GM12872 (cell line): ENCODE measurements around the gene OR52L1.
A peak's percentile ranks its signal among the peaks of the same experiment; 100 is the strongest.

Experiments
- CTCF ChIP-seq: IDR thresholded peaks from 3 replicates; pipeline ENCODE4 v1.5.1; 2011; ENCODE audit warnings: low read depth, mild to moderate bottlenecking, low read length, moderate library complexity; ENCODE audit not compliant: insufficient read depth

Gene OR52L1

DNA sequence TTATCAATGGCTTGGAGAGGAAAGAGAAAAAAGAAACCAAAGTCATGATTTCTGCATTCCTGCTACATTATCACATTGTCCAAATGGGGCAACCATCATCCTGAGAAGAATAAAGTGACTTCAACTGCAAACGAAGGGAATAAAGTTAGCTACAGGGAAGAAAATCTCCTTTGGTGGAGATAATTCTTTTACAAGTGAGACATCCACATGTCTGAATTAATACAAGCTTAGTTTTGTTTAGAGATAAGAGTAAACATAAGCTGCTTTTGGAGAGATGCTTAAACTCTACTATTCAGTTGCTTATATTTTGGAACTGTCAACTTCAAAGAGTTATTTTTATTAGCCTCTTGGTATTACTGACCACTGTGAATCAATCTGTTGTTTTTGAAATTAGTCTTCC lies at the start of gene OR52L1:
OR52L1 (minus strand) TSS at position 101 of the 400 bp plus-strand sequence; CDS start at position 46, 55 bp downstream.
- TF ChIP-seq CTCF, result no peak

DNA sequence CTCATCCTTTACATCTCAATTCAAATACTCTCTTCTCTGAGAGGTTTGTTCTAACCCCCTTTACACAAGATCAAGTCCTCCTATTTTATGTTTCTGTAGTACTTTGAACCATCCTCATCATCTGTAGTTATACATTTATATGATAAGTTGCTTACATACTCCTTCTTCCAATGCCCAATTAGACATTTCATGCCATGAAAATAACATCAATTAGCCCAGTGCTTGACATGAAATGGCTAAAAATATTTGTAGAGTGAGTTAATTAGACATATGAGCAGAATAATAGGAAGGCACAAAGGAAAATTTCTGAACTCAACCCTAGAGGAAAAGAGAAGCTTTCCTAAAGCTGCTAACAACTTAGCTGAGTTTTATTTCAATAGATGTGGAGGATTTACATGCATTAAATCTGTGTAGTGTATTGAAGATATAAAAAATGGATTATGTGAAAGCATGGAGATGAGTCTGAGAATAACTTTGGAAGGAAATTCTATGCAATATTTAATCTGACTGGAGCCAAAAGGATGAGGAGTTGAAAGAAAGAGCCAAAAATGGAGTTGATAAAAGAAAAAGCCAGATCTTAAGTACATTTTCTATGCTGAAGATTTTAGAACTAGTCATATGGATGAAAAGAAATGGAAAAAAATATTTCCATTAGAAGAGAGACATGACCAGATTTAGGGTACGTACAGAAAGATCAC lies 44.1 kb upstream of the OR52L1 start, which contains the start of gene OR56A1:
OR56A1 (minus strand) TSS at position 51 of the 698 bp plus-strand sequence. CDS start 3,066 bp downstream, outside the sequence.
- no peak for TF ChIP-seq CTCF

DNA sequence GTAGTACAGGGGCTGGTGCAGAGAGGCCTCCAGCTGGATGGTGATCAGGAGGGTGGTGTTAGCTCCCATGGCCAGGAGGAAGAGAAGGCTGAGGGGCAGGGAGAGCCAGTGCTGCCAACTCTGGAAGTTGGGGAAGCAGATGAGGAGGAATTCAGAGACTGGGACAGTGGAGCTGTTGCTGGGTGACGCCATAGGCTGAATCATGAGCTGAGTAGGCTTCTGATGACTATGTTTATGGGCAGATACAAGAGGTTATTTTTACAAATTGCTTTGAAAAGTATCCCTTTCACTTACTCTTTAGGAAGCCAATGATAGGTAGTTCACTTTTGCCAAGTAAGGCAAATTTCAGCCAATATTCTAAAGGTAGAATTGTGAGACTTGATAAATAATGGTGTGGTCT lies 40.7 kb upstream of the OR52L1 start:
- TF ChIP-seq CTCF, result no peak

GRCh38 chr11:6025056-6025455 lies 38.3 kb upstream of the OR52L1 start:
- TF ChIP-seq CTCF, result no peak

GRCh38 chr11:6022956-6023355 lies 36.2 kb upstream of the OR52L1 start:
- peak; percentile 52 for TF ChIP-seq CTCF

GRCh38 chr11:6013042-6013441 lies 26.3 kb upstream of the OR52L1 start:
- TF ChIP-seq CTCF, result no peak

- TF ChIP-seq CTCF, result no peak
These were observed 25.4 kb upstream of the OR52L1 start for GRCh38 chr11:6012035-6012668.
